TTC549 (cell line): ENCODE data around the gene TBX1.

ENCODE experiments used
- FAIRE-seq: peaks from 2 replicates; lab custom pipeline; 2012; peaks lifted over from hg19 to GRCh38; lab: Jason Lieb, UNC

The TBX1 gene

DNA sequence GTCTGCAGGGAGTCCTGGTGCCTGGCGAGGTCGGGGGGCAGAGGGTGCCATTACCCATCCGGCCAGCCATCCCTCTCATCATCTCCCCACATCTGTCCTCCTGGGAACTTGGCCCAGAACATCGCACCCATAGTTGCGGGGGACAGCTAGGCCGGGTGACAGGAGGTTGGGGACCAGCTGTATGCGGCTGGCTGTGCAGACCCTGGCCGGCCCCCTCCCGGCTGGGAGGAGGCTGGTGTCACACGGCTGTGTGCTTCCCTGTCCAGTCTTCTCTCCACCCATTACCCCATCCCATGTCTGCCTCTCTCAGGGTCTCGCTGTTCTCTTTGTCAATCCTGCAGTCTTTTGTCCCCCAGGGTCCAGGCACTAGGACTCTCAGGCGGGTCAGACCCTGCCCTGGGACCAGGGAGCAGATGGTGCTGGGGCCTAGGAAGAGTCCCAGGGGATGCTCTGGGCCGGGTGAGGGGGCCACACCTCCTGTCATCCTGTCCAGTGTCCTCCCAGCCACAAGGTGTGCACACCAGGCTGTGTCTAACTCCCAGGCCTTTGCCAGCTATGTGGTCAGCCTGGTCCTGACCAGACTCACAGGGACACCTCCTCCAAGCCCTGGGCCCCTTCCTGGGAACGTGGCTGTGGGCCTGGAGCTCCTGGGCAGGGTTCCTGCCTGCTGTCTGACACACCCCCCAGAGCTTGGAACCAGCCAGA, 6.4 kb upstream of the TBX1 start:
- FAIRE-seq, result no peak

- FAIRE-seq, result no peak
Measured at GRCh38 chr22:19754701-19755144, 5.9 kb upstream of the TBX1 start.

- no peak for FAIRE-seq
Measured at GRCh38 chr22:19755145-19755710, 5.3 kb upstream of the TBX1 start.

- FAIRE-seq, result no peak
Measured at GRCh38 chr22:19755722-19756287, 4.8 kb upstream of the TBX1 start.

DNA sequence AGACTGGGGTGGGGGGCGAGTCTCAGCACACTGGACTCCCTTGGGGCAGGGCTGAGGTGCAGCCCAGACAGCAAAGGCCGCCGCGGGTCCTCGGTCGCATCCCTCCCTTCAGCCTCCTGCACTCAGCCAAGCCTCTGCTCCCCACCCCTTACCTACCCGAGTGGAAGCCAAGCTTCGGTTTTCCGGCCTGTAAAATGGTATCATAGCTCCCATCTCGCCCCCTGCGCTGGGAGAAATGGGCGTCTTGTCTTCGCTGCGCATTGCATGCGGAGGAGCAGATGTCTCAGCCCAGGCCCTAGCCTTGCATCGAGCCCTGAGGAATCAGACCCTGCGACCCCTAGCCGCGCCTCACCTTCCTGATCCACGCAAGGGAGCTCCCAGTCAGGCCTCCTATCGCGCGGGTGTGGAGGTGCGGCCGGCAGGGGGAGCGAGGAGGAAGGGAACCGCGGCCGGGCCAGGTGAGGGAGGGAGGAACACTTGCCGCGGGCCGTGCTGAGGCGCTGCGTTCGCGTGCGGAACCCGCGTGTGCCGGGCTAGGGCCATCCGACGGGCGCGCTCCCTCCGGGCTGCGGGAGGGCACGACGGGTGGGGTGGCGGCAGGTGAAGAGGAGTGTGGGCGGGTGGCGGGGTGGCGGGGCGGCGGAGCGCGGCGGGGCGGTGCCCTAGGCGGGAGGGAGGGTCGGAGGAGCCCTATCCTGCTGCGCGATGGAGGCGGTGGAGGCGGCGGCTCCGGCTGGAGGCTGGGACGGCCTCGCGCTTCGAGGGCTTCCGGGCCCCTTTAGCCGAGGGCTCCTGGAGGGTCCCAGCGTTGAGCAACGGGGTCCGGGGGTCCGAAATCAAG, 4.1 kb upstream of the TBX1 start:
- FAIRE-seq, result no peak

DNA sequence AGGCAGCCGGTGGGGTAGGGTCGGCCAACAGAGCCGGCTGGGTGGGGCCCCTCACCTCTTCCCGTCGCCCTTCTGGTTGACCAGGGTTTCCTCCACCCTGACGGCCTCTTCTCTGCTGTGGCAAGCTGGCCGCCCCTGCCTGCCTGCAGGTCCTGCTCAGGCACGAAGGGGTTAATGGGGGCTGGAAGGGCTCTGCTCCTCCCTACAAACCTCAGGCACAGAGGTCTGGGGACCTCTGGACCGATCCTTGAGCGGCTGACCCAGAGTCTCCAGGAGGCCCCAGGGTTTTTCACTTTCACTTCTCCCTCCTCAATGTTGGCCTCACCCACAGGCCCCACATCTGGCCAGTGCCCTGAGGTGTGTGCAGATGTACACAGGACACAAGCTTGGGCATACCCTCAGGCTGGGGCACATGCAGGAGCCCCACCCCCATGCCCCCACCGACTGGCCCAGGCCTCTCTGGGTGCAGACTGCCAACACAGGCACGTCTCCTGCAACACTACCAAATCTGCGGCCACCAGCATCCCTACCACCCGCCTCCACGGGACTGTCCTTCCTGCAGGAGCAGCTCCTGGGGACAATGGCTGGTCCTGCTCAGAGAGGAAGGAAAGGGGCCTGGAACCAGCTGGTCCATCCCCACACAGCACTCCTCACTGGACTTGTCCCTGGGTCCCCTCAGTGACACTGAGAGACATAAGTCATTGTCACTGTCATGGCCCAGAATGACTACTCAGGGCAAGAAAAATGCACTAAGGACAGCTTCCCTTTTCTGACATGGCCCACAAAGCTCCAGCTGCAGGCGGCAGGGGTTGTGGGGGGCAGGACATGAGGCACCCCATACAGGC, 3.2 kb upstream of the TBX1 start:
- FAIRE-seq, result no peak

GRCh38 chr22:19757985-19758895, 2.3 kb upstream of the TBX1 start:
- no peak for FAIRE-seq

GRCh38 chr22:19758896-19759426, 1.6 kb upstream of the TBX1 start:
- no peak for FAIRE-seq

DNA sequence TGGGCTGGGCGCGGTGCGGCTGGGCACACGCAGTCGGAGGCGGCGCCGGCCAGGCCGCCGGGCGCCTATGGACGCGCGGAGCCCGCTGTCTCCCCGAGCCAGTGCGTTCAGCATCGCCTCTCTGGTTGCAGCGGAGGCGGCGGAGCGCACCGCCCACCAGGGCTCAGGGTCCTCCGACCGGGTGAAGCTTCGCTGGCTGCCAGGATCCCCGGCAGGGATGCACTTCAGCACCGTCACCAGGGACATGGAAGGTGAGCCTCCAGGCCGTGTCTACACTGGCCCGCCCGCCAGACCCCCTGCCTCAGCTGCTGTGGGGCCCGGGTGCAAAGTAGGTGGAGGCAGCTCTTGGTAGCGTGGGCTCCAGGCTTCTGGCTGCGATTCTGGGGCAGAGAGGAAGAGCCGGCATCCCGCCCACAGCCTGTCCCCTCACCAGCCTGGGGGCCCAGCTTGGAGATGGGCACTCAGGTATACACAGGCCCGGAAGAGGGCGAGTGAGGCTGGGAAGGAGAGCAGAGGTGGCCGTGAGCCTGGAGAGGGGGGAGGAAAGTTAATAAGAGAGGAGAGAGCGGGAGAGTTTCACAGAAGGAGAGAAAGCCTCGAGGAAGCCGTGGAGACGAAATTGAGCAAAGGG, 1.0 kb upstream of the TBX1 start:
- no peak for FAIRE-seq

GRCh38 chr22:19760951-19761724, 560 bp downstream of the TBX1 start:
- FAIRE-seq, result no peak

DNA sequence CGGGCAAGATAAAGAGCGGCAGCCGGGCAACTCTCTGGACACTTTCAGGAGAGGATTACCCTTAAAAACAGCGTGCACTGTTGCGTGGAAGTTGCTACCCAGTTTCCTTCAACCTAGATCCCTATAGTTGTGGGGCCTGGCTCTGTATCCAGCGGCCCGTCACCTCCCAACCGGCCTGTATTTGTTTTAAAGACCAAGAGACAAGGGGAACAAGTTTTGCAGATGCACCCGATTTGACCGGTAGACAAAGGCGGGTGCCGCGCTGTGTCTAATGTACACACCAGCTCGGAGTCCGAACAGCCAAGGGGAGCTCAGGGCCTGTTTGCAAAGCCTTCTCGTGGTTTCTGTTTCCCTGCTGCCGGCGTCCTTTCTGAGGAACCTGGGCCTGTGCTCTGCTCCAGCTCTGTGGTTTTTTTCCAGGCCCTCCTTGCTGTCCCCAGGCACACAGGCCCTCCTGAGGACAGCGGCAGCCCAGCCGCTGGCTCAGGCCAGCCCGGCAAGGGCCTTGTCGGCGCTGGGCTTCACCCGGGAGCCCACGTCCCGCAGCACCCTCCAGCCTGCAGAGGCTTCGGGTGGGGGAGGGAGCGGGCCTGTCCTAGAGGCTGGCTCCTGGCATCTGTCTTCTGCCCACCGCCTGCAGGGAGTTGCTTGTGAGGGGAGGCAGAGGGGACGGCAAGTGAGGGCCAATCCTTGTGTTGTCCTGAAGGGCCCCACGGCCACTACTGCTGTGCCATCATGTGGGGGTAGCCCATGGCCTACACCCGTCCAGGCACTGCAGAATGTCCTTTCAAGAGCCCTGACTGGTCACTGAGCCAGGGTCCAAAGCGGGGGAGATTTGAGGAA, 1.4 kb downstream of the TBX1 start:
- FAIRE-seq, result no peak

DNA sequence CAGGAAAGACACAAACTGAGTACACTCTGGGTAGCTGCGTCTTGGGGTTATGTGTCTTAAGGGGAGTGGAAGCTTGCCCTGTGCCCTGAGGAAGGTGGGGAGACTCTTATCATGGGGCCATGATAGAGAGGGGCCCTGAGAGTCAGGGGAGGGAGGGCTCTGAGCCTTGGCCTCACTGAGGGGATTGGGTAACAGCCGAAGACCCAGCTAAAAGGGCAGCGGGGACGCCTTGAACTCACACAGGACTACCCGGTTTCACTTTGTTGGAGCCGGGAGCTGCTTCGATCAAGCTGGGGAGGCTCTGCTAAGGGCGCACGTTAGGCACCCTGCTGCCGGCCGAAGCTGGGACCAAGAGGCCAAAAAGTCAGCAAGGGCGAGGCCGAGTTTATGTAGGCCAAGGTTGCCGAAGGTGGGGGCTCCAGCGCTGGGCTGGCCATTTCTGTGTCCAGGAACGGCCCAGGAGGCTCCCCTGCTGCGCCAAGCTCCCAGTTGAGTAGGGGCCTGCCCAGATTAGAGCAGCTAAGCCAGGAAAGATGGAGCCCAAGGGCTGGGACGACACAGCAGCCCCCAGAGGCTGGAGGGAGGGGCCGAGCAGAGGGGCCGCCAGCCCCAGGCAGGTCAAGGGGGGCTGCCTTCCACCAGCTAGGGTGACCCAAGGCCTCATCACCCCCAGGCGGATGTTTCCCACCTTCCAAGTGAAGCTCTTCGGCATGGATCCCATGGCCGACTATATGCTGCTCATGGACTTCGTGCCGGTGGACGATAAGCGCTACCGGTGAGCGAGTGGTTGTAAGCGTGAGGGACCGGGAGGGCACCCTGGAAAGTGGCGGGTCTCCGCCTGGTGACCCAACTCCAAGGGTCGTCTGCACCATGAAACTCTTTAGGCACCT, 2.2 kb downstream of the TBX1 start:
- no peak for FAIRE-seq

- FAIRE-seq, result no peak
Measured at GRCh38 chr22:19763458-19764298, 3.1 kb downstream of the TBX1 start.

DNA sequence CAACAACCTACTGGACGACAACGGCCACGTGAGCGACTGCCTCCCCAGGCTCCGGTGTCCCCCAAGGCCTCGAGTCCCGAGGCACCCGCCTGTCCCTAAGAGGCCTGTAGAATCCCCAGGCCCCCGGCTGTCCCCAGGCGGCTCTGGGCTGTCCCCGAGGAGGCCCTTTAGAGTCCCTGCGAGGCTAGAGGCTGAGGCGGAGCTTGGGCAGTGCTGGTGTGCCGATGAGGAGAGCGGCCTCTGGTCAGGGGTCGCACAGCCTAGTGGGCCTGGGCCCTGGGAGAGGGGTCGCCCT, 3.7 kb downstream of the TBX1 start:
- FAIRE-seq, result no peak

DNA sequence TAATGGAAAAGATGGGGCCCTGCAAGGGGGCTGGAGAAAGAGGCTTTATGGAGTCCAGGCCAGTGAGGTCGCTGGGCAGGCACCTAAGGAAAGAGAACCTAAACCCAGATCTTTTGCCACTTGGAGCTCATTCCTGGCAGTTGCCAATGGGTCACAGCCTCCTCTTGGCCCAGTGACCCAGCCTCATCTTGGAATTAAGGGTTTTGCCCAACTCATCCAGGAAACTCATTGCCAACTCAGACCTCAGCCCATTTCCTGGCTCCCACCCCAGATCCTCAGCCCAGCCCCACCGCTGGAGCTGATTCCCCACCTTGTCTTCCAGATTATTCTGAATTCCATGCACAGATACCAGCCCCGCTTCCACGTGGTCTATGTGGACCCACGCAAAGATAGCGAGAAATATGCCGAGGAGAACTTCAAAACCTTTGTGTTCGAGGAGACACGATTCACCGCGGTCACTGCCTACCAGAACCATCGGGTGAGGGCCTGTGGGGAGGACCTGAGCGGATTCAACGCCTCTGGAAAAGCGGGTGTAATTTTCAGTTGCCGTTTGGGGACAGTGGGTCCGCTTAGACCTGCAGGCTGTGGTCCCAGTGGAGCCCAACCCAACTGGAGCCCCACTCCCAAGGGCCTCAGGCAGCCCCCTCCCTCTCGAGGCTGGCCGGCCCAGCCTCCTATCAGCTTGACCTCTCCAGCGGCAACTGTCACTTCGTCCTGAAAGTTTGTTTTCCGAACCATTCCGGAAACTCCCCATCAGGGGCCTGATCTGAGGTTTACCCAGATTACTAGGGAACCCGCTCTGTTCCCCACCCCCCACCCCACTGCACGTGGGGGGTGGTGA, 4.3 kb downstream of the TBX1 start:
- no peak for FAIRE-seq
